Activated T-cell treated with anti-CD3 and anti-CD28 coated beads, Interleukin-2, amount 50 U/mL, for 1 hour (primary cell): ENCODE measurements around the gene OLFML2A.
A peak's percentile ranks its signal among the peaks of the same experiment; 100 is the strongest.
"Not testable (repeated sequence)": the region's sequence is repeated elsewhere in the genome, so short reads cannot be mapped to it uniquely, and the experiment has no call there.

Source experiments
- DNase-seq: peaks from one replicate; pipeline ENCODE4 v3.0.0-alpha.2; 2020

OLFML2A gene

DNA sequence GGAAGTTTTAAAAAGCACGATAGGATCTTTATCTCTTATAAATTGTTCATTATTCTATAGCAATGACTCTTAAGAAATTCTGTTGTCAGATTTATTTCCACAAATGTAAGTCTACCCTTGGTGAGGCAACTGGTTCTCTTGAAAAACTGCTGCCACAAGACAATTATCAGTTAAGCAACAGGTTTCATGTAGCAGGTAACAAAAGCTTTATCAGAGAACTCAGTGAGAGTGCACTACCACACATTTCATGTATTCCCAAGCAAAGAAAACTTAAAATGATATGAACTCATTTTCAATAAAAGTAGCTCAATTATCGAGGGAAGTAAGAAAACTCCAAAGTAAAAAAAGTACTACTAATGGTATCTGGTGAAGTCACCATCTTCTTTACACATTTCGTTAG, 15.2 kb upstream of the OLFML2A start:
- DNase-seq, result no peak

DNA sequence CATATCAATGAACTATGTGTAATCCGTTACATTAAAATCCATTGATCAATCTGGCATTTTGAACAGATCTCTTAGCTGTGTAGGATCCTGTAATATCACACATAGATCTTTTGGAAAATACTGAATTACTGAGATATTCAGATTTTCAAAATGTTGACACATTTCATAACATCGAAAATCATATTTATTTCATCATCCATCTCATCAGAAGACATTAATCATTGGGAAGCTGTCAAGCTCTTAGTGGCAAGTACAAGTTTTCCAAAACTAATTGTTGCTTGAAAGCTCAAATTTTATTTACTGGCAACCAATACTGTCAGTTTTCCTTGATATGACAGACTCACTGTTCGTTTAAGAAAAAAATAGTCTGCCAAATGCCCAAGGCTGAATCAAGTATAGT, 14.3 kb upstream of the OLFML2A start:
- DNase-seq, result no peak

DNA sequence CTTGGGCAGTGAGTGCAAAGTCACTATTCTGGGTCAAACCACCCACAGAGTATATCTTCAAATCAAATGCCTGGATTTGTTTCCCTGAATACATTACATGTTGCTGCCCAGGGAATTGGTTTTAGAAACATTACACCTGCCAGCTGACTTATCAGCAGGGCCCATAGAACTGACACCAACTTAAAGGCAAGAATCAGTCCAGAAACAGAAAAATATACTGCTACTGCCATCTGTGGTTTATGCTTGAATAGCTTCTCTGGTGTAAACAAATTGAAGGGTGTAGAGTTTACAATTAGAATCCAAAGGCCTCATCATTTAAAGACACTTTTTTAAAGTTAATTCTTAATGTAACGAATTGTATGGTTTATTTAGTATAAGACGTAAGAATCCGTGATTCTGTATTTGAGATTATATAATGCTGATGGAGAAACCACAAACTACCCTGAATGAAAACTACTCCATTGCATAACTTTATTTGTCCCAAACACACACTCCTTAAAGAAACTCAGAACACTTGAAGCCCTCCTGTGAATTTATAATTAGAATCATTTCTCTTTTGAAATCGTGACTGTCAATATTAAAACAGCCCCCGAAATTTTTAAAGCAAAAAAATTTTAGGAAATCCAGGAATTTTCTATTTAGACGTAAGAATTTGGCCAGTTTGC, 12.0 kb upstream of the OLFML2A start:
- no peak for DNase-seq

DNA sequence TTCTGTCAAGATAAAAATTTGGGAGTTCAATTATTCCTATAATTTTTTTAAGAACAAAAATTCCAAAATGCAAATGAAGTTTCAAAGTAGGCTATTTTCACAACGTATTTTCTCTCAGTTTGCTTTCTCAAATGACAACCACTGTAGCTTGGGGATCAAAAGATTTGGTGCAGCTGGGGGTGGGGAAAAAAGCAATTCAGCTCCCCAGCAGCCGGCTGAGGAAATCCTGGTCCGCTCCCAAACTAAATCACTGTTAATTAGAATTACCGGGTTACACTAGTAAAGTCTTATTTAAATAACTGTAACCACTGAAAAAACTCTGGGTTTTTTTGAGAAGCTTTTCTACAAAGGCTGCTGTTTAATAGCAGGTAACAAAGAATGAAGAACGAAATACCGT, 11.5 kb upstream of the OLFML2A start:
- no peak for DNase-seq

DNA sequence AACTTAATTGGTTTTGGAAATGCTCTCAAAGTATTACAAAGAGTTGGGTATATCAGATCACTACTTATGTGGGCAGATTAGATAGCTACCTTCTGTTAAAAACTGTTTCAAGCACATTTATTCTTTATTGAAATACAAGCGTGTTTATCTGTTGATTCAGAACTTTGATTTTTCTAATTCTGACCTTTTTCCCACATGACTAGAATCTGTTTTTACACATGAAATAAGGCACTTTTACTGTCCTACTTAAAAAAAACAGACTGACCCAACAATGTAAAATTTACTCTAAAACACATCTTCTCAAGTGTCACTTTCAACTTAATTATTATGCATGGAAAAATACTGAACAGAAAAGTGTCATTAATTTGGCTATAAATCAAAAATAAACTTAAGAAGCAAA, 10.6 kb upstream of the OLFML2A start:
- no peak for DNase-seq

DNA sequence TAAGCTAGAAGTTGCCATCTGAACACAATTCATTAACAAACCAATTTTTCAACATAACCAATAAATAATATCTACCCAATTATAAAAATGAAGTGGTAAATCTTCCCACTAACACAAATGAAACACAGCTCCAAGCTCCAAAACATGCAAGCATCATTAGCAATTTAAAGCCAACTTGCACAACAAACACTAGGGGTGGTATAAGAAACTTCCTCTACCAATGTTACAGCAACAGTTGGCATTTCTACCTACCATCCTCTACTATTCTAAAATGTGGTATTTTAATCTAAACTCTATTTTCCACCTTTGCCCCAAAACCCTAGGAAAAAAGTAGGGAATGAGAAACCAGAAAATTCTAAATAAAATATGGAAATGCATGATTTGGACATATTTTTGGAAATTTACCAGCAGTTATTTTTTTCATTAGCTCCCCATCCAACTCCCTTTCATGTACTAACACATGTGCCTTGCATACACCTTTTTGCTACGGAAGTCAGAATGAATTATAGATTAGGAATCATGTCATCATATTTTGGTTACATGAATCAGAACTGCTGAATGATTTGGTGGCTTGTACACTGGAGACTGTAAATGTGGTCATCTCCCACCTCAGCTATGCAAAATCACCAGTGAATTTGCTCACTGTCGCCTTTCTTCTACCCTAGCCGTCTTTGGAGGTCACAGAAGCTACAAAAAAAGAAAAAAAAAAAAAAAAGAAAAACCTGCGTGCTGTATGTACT, 9.9 kb upstream of the OLFML2A start:
- DNase-seq, result no peak

DNA sequence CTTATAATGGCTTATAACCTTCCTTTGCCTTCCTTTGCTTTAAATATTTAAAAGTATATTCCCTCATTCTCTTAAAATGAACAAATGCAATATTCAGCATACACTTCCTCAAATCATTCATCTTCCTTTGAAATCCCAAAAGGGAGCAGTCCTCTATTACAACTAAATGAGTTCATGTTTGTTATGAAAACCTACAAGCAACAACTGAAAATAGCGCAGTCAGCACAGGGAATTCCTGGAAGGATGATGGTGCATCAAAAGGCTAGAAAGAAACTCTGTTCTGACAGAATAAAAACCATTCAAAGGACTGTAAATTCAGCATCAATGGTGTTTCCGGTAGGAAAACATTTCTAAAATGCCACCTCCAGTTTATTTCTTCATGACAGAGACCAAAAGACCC, 9.1 kb upstream of the OLFML2A start:
- no peak for DNase-seq

DNA sequence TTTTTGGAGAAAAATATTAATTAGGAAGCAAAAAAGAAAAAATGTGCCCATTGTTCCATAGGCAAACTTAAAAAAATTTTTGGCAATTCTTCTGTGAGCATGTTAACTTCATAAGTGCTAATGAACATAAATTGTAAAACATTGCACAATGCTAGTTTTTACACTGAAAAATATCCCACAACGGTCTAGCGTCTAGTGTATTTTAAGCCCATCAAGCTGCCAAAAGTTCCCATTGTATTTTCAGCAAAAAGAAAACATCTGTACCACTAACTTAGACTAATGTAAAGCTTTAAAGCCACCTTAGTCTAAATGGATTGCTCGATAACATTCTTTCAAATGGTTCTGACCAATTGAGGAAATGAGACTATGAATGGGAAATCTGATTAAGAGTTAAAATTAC, 8.6 kb upstream of the OLFML2A start:
- DNase-seq, result no peak

DNA sequence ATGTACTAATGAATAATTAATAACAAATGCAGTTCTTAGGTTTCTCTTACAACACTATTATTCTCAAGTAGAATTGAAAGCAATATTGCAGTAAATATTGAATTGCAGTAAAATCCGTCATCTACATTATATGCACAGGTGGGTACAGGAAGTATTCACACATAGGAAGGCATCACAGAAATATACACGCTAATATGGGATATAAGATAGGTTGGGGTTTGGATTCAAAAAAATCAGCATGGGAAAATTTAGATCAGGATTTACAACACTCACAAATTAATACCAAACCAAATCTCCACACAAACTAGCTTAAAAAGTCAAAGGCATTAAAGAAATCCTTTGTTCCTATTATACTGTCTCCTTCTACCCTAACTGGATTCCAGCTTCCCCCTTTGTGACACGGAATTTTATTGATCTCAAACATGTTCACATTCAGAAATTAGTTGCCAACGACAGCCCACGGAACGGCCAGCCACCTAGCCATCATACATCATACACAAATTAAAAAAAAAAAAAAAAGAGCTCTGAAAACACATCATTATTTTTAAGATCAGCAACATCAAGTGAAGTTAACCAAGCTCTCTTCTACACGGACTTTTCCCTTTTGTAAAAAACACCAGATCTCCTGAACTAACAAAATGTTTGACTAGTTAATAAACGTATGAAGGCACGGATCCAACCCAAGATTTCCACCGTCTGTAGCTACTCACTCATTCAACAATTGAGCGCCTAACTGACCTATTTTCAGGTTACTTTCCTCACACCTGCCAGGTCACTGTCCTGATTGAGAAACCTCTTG, 8.0 kb upstream of the OLFML2A start:
- no peak for DNase-seq

DNA sequence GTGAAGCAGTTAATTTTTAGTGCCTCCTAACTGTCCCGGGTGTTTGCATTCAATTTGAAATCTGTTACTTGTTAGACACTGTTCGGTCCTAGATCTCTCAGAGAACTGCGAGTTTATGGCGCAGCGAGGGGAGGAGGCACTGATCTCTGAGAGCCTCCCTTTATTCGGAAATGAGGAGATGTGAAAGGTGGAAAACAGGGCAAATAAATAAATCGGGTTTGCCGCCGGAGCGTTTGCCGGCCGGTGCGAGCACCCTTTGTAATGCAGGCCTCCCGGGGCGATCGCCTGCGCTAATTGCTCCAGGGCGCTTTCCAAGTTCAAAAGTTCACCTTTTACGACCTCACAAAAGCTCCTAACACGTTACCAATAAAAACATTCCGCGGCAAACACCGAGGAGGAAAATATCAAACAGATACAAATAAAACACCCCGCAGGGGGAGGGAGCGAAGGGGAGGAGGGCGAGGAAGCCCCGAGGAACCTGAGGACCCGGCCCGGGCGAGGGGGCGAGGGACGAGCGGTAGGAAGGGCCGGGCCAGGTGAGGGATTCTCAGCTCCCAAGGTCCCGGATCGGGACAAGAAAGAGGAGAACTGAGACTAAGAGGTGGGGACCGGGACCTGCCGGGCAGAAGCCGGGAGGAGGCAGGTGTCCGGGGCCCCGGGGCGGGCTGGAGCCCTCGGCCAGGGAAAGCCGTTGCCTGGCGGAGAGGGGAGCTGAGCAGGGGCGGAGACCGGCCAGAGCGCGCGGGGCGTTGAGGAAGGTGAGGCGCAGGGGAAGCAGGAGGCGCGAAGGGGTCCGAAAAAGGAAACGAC, 7.2 kb upstream of the OLFML2A start:
- peak; percentile 37 for DNase-seq

DNA sequence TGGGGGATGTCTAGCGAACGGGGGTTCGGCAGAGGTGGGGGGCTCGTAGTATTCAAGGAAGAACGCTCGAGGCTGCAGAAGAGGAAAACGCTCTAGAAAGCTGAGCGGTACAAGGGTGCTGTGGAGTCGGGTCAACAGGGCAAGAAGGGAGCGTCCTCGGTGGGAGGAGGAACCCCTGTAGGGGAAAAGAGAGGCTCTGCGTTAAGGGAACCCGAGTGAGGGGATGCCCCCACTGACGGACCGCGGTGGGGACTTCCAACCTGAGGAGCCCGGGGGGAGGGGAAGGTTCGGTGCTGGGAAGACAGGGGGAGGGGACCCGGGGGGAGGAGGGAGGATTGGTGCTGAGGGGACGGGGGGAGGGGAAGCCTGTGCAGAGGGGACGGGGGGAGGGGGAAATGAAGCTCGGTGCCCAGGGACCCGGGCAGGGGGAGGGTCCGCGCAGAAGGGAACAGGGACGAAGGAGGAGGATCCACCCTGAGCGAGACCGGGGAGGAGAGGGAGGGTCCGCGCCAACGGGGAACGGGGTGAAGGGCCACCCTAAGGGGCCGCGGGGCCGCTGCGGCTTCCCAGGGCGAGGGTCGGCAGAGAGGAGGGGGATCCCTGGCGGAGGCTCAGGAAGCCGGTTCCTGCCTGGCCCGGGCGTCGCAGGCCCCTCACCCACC, 6.4 kb upstream of the OLFML2A start:
- DNase-seq, result no peak

DNA sequence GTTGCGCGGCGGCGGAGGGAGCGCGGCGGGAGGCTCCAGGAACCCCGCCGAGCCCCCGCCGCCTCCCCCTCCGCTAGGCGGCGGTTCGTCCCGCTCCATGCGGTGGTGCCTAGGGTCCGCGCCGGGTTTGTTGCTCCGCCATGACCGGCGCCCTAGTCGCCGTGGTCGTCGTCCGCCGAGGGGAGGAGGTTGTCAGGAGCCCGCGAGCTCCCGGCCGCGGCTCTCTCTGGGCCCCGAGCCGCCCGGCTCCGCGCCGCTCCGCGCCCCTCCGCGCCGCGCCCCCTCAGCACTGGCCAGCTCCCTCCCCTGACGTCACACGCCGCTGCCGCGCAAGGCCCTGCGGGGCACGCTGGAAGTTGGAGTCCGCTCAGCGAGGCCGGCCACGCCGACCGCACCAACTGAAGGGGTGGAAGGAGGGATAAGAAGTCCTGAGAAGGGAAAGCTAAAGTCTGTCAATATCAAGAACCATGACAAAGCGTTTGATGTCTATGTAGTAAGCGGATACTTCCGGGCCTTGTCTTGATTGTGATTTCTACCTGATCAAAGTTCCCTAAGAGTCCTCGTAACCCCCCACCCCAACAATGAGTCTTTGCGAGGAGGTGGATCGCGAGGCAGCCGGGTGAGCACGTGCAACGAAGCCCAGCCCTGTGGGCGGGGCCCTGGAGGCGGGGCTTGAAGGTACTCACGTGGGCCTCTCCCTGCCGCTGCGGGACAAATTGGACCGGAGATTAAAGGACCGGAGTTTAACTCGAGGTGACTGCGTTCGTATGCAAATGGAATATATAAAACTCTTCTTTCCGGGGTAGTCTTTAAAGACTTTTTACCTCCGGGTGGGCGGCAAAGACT, 5.7 kb upstream of the OLFML2A start, which contains the start of gene NR6A1:
Gene NR6A1, minus strand, starts transcription at position 291 of the 846 bp plus-strand sequence.
- DNase-seq, result peak; percentile 91

DNA sequence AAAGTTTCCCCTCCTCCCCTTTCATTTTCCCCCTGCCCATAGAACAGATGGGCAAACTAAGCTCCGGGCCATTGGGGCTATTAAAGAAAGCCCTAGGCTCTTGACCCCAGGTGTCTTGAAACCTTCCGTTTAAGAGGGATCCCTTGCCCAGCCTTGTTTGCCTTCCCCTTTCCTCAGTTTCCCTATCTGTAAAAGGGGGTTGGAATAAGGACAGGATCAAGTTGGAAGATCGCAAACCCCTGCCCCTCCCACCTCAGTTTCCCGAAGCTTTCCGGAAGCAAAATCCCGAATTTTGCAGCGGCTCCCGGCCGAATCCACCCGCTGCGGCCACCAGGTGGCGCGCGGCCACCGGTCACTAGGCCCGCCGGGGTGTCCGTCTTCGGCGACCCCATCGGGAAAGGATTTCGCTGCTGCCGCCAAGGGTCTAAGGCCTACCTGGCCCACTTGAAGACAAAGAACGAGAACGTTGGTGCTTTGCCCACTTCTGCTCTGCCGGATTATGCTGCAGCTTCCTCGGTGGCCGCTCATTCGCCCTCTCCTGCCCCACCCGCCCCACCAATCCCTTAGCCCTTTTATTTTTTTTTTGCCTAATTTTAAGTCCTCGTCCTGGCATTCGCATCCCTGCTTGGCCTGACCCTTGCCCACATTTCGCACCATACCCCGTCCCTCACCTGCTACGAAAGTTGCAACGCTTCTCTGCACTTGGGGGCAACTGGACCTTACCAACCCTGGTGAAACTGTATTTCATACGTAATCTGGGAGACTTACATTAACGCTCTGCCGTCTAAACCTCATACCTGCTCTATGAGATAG, 4.9 kb upstream of the OLFML2A start:
- DNase-seq, result peak; percentile 48

DNA sequence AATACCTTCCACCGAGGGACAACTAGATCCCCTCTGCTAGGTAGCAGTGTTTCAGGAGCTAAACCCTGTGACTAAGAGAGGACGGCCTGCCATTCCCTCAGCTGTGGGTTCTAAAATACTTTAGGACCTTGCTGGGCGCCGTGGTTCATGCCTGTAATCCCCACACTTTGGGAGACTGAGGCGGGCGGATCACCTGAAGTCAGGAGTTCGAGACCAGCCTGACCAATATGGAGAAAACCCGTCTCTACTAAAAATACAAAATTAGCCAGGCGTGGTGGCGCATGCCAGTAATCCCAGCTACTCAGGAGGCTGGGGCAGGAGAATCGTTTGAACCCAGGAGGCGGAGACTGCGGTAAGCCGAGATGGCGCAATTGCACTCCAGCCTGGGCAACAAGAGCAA, 4.1 kb upstream of the OLFML2A start:
- not testable (repeated sequence) for DNase-seq

DNA sequence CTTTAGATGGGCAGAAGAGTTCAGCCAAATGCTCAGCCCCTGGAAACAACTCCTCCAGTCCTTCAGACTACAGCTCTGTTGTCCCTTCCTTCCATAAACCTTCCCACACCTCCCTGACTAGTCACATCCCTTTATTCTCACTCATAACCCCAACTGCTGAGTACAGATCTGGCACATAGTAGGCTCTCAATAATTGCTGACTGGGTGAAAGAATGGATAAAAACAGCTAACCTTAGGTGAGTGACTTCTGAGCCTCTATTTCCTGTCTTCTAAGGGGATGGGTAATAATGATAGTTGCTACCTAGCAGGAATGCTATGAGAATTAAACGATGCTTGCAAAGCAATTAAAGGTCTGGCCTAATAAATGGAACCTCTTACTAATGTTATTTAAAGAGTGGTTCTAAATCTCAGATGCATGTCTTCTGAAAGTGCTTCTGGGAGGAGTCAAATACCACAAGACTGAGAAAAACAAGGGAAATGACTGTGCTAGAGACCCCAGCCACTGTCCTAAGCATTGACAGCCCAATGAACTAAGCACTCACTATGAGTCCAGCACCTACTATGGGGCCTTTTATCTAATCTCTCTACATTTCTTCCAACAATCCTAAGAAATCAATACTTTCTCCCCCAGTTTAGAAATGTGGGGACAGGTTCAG, 3.3 kb upstream of the OLFML2A start:
- DNase-seq, result no peak

DNA sequence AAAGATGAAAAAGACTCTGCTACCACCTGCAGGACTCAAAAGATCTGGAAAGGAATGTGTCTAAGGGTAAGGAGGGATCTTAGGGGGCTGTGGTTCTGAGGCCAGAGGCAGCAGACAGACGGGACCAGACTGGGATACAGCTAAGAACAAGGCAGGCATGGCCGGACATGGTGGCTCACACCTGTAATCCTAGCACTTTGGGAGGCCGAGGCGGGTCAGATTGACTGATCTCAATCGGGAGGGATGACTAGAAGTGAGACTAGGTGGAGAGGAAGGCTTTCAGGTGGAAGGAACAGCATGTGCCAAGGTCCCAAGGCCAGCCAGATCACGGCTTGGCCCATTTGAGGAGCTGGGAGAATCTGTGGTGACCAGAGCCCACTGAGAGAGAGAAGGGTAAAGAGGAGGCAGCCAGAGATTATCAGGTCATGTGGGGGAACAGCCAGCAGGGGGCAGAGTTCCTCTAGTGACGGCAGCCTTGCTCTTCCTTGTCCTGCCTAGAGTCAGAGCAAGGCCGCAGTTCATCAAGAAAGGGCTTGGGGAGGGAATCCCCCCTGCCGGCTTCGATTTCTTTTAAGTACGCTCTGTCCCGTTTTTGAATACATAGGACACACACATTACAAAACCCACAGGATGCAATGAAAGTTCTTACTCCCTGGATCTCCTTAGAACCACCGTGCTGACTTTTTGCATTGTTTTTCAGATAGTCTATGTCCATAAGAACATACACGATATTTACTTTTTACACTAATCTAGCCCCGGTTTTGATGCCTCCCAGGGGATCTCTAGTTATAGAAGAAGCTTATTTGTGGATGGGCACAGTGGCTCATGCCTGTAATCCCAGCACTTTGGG, 2.6 kb upstream of the OLFML2A start:
- DNase-seq, result peak; percentile 82

DNA sequence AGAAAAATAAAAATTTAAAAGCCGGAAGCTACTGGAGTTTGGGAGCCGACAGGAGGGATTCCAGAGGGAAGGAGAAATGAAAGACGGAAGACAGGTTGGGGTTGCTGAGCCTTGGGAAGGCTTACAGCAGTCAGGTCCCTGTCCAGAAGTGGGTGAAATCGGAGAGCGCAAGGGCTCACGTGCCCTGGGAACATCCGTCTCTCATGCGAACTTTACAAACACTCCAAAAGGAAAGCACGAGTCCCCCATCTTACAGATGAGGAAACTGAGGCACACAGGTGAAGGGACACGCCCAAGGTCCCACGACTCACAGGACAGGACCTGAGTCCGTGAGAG, 347 bp upstream of the OLFML2A start:
- DNase-seq, result no peak

DNA sequence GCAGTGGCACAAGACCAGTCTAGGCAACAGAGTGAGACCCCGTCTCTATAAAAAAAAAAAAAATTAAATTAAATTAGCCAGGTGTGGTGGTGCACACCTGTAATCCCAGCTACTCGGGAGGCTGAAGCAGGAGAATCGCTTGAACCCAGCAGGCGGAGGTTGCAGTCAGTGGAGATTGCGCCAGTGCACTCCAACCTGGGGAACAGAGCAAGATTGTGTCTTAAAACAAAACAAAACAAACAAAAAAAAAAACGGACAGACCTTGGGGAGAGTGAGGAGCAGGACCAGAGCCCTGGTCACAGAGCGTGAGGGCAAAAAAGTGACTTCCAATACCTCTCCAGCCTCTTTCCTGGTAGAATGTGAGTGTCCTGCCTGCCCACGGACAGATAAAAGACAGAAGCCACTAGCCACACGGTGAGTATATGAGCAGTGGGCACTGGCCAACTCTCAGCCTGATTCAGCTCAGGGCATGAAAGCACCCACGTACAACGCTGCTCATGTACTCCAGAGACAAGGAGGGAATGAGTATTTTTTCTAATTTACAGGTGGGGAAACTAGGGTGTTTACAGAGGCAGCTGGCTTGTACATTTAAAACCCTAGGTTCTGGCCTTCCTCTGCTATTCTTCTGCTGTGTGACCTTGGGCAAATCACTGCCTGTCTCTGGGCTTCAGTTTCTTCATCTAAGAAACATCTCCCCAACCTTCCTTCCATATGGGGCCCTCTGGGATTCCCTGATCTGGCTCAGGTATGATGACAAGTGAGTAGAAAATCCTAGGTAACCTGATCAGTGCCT, 1.8 kb downstream of the OLFML2A start:
- no peak for DNase-seq
